CD4-positive, alpha-beta T cell treated with Interleukin-1 beta for 1 hour (primary cell): Measurements from ENCODE around the gene TXNDC5.

Experiments
- DNase-seq, 2 donors: peaks; one replicate each; pipeline ENCODE4 v3.0.0-alpha.2; 2020 to 2022

TXNDC5 gene

DNA sequence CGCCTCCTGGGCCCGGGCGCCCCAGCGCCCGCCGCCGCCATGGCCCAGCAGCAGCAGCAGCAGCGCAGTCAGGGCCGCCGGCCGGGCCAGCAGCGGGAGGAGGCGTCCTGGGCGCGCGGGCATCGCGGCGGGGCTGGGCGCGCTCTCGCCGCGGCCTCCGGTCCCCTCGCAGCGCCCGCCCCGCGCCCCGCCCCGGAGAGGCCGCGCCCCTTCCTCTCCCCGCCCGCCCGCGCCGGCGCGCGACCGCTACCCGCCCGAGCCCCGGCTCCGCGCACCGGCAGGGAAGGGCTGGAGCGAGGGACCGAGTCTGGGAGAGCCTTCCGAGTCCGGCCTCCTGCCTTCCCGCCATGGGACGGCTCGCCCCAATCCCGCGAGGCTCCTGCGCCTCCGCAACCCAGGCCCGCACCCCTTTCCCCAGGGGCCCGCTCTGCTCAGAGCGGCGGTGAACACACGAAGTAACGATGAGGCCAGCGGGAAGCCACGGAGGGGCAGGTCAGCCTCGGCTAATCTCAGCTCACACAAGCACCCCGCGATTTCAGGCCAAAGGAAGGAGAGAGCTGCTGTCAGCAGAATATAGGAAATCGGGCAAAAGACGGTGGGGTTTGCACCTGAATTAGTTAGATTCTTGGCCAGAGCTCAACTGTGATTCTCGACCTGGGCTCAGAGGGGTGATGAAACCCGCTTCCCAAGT is at the start of gene TXNDC5:
Gene TXNDC5 (minus strand): TSS at position 135 of the 691 bp plus-strand sequence. CDS start 12 bp downstream, at position 123.
- peak; percentile 69 to 71 for DNase-seq

DNA sequence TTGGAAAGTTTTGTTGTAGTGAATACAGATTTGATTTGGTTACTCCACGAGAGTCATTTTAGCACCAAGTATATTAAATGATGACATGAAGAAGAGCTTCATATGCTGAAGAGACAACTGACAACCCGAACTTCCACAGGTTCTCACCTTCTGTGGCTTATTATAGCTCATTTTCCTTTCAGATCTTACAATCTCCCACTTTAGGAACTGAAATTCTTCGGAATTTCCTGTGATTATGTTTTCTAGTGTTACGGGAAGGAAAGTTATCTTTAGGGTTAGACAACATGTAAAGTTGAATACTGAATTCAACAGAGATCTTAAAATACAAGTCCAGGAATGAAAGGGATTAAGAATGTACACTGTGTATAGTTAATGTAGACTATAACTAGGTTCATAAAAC is 49.6 kb upstream of the TXNDC5 start:
- no peak for DNase-seq

DNA sequence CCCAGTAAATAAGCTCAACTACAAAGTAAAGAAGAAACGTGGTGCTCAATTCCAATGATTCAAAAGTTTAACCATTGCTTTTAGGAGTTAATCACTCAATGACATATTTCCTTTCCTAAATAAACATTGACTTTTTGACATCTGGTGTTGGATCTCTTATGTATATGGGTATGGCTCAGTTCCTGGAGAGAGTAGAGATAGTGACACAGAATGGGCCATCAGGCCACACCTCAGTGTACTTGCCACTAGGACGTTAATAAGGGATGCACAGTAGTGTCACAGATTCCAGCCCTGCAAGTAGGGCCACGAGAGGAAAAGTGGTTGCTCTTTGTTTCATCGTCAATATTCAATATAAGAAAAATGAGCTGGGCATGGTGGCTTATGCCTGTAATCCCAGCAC is 48.9 kb upstream of the TXNDC5 start:
- no peak for DNase-seq

DNA sequence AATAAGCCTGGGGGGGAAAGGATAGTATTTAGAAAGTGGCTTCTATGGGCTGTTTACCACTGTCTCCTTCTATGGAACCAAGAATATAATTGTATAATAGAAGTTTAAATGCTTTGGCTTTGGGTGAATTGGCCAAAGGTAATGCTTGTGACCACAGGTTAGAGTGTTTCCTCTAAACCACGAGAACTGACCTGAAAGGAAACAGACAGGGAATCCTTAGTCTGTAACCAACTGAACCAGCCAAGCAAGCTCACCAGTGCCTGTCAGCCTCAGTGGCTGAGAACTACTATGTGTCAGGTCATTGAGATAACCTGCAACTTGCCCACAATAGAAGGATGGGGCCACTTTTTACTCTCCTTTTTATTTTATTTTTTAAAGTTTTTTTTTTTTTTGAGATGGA is 47.9 kb upstream of the TXNDC5 start:
- DNase-seq: no peak

DNA sequence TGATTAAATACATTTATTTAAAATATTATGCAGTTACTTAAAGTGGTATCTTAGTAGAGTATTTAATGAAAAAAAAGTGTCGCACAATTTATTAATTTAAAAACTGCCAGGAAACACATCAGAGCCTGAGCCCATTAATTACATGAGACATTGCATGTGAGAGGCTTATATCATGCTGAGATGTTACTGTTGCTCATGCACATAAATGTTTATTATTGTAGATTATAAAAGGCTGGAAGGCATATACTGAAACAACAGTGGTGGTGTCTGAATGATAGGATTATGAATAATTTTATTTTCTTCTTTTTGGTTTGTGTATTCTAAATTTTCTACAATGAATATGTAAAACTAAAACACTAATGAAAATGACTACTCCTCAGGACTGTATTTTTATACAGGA is 45.7 kb upstream of the TXNDC5 start:
- DNase-seq: no peak

DNA sequence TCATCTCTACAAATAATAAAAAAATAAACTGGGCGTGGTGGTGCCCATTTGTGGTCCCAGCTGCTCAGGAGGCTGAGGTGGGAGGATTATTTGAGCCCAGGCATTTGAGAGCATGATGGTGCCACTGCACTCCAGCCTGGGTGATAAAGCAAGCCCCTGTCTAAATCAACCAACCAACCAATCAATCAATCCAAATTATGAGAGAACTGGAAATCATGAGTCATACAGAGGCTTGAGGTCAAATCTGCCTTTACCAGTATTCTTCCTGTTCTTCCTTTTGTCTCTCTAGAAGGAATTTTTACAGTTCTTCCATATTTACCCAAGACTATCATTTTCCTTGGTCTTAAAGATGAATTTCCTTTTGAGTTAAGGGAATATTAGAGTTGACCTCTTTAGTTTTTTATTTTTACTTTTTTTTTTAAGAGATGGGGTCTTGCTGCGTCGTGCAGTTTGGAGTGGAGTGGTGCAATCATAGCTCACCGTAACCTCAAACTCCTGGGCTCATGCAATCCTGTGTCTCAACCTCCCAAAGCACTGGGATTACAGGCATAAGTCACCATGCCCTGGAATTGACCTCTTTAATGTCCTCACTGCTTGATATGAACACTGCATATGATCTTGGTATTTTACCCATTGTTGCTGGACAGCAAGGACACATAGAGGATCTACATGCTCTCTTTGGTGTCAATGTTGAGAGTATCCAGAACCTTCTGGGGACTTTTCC is 44.1 kb upstream of the TXNDC5 start:
- DNase-seq: no peak

DNA sequence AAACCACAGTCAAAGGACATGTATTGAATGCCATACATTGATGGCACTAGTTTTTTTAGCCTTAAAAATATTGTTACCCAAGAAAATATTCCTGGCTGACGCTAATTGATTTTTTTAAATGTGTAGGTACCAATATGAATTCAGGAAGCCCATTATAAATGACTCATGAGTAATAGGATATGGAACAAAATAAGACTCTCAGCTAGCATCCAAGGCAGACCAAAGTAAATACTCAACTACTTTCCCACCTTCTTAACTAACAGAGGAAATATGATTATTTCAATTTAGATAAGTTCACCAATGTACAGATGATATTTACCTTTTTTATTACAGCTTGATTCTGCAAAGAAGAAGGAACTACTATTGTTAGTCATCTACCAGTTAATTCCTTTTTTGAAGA is 43.2 kb upstream of the TXNDC5 start:
- no peak for DNase-seq

DNA sequence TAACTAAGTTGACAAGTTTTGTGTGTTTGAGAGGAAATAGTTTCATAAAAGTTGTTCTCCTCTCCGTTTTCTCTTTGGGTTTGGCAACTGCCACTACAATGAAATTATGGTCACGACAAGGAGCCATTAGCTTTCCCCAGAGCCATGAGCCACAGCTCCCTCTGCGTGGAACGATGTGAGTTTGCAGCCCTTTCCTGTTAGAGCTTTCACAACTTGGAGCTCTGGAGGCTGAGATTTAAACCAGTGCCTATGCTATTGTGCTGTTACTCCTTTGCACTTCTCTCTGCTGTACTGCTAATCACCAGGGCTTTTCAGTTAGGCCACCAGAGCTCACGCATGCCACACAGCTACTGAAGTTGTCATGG is 29.3 kb upstream of the TXNDC5 start:
- DNase-seq: no peak

DNA sequence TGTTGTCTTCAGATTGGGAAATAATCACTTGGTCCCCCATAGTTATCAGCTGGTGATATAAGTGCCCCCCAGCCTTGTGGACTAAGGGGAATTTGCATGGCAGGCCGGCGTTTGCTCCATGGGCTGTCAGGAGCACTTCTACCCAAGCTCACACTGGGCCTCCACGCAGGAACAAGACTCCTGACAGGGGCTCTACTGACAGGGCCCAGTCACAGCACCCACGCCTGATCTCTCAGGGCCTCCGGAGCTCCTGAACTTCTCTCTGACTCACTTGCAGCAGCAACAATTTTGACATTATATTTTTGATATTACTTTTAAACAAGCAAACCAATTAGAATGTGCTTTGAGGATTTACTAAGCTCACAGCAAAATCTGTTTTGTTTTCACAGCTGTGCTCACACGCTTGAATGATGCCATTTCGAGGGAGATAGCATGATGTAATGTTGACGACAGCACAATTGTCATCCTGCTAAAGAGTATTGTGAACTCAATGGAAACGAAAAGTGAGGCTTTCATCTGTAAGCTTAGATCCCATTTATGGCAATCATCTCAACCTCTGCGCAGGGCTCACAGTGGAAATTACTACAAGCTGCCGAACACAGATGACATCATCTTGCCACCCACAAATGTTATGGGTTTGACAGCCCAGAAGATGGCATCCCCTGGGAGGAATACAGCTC is 28.7 kb upstream of the TXNDC5 start:
- DNase-seq: no peak

DNA sequence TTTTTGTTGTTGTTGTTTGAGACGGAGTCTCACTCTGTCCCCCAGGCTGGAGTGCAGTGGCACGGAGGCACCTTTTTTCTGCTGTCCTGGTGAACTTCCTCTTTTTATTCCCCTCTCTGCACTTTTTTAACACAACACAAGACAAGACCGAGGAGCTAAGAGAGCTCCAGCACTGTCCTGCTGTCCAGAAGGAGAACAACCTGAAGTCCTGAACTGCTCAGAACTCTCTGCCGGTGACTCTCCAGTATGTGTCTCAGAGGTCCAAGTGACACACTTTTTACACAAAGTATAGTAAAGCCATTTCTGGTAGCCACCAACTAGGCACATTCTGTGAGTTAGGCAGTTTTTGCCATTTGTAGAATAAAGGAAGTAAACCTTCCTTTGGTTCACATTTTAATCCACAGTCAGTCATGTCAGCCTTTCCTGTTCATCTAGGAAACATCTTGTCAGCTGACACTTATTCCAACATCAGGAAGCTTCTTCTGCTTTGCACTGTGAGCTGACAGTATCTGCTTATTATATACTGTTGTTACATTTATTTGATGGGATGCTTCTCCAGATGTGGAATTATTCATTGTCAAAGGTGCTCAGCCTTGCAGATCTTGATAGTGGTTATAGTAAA is 28.1 kb upstream of the TXNDC5 start:
- DNase-seq: no peak

DNA sequence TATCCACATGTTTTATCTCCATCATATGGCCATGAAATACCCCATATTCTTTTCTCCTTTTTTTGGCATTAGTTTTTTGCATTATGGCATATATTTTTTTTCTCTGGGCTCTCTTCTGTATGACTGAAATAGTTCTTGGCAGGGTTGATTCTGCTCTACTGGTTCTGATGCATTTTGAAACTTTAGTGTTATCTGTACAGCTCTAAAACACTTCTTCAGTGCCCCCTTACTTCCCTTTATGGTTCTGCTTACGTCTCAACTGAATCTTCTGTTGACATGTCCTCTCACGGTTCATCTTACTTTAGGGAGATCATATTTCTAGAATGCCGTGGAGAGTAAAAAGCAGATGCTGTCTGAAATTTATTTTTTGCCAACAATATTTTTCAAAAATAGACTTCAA is 23.2 kb upstream of the TXNDC5 start:
- no peak for DNase-seq

DNA sequence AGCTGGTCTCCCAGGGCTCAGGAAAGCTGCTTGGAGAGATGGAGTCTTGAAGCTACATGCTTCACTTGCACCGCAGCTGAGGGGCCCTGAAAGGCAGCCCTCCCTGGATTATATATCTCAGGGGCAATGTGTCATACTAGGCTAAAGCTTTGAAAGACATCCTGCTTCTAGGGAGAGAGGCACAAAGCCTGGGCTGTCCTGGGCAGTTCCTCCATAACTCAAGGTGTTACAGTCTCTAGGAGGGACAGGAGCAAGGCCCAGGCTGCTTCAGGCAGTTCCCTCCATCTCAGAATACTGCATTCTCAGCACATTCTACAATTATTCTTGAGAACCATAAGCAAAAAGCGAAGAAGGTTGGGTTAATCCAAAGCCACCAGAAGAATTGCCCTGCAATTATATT is 22.0 kb upstream of the TXNDC5 start:
- no peak for DNase-seq

DNA sequence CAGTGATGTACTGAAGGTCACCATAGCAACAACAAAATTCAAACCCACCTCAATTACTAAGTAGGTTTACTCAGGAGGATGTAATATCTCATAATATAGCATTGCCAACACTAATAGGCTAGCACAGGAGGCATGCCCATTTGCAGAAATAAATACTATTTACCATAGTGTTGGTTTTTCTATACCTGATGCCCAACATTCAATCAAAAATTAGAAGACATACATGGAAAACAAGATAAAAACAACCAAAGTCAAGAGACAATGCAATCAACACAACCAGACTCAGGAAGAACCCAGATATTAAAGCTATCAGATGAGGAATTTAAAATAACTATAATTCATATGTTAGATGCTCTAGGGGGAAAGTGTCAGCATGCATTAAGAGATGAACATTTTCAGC is 14.3 kb upstream of the TXNDC5 start:
- DNase-seq: no peak

DNA sequence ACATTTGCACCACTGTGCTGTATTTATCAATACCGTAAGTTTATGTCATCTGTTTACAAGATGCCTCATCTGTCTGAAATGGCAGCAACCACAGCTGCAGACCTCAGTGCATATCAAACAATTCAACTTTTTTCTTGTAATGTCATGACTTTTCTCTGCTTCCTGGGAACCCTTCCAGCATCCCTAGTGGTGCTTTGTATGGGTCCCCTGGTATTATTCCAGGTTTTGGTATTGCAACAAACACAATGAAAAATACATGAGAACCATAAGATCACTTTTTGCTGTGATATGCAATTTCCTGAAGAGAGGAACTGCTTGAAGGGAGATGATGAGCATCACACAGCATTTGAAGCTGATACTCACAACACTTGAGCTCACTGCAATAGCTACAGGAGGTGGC is 12.0 kb upstream of the TXNDC5 start:
- no peak for DNase-seq

DNA sequence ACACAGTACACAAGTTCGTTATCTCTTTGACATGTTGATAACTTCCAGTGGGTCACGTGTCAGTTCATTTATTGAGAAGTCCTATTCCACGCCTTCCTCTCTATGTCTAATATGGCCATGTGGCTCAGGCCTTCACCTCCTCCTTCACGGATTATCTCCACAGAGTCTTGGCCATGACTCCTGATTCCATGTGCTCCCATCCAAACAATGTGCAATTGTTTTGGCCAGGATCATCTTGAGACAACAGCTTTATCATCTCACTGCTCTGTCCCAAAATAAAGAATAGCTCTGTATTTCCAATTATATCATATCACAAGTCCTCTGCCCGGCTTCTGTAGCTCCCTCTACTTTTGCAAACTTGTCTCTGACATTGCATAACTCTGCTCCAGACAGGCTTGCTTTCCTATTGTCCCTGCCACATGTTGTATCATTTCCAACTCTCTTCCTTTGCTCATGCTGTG is 11.1 kb upstream of the TXNDC5 start:
- no peak for DNase-seq

DNA sequence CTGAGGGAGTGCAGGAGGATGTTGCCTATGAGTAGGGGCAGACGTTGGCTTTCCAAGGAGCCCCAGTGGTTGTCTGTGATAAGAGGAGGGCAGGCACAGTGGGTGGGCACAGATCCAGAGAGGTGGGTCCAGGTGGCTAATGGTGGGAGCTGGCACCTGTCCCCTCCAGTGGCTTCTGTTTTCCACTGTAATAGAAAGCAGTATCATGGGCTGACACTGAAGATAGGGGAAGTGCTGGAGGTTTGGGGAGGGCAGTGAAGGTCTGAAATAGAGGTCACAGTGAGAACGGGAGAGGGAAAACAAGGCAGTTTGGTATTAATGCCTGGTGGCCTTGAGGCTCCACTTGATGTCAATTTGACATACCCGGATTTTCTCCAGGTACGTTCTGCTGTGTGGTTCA is 10.5 kb upstream of the TXNDC5 start:
- DNase-seq: no peak

DNA sequence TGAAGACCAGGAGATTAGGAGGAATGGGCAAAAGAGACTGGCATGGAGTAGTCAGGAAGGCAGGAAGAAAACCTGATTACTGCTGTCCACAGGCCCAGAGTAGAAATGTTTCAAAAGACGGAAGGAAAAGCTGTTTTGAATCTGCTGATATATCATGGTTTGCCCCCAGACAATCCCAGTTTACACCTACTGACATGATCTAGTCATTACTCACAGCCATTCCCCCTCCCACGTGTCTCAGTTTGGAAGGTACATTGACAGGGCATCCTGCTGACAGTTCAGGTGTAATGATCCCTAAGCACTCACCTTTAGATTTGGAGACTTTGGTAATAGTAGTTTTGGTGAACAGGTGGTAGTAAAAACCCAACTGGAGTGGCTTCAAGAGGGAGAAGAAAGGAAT is 9.8 kb upstream of the TXNDC5 start:
- DNase-seq: no peak

DNA sequence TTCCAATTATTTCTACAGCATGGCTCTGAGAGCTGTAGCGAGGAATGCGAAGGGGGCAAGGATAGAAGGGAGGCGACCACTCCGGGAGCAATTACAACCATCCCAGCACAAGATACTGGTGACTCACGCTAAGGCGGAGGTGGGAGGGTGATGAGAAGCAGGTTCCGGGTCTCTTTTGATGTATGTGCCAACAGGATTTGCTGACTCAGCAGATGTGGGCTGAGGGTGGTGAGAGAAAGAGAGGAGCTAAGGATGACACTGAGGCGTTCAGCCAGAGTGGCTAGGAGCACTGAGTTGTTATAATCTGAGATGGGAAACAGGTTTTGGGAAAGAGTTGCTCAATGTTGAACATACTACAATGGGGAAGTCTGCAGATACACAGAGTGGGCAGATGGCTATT is 9.3 kb upstream of the TXNDC5 start:
- DNase-seq: no peak

DNA sequence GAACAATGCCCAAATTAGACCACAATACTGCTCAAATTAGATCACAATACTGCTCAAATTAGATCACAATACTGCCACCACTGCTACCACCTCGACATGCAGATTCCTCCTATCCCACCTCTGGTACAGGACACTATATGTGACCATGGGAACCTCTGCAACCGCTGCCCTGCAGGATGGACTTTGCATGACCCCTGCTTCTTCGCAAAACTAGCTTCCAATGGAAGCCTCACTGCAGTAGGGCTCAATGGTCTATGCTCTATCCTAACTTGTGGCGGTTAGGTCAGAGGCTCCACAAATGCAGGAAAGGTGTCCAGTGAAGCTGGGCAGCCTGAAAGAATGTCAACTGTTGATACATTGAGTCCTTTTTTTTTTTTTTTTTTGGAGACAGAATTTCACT is 7.8 kb upstream of the TXNDC5 start:
- no peak for DNase-seq

DNA sequence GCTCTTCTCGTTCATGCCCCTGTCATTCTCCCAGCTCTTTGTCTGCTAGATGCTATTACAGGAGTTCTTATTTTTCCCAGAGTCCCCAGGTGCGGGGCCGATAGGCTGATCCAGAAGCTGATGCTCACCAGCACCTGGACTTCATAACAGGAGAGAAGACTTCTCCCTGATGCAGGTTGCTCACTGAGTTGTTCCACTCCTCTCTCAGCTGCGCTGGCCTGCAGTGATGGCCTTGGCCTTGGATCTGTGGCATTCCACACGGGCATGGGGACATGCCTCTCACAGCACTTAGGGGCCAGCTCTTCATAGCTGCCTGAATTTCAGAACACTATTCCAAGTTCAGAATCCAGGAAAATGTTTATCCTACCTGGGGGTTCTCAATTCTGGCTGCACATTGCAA is 7.1 kb upstream of the TXNDC5 start:
- DNase-seq: no peak

DNA sequence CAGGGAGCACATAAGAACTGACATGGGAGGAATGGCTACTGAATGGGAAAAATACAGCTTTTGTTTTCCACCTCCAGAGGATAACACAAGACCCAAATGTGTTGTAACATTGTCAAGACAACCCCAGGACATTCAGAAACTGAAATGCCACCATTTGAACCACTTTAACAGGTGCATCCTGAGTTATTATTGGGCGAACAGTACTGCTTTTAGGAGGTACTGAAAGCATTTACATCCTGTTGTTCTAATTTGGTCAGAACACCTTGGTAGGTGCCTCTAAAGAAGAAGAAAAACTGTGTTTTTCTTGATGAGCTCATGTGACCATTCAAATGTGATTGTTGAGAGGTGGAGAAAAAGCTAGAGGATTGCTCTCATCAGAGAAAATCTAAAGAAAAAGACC is 6.4 kb upstream of the TXNDC5 start:
- no peak for DNase-seq

DNA sequence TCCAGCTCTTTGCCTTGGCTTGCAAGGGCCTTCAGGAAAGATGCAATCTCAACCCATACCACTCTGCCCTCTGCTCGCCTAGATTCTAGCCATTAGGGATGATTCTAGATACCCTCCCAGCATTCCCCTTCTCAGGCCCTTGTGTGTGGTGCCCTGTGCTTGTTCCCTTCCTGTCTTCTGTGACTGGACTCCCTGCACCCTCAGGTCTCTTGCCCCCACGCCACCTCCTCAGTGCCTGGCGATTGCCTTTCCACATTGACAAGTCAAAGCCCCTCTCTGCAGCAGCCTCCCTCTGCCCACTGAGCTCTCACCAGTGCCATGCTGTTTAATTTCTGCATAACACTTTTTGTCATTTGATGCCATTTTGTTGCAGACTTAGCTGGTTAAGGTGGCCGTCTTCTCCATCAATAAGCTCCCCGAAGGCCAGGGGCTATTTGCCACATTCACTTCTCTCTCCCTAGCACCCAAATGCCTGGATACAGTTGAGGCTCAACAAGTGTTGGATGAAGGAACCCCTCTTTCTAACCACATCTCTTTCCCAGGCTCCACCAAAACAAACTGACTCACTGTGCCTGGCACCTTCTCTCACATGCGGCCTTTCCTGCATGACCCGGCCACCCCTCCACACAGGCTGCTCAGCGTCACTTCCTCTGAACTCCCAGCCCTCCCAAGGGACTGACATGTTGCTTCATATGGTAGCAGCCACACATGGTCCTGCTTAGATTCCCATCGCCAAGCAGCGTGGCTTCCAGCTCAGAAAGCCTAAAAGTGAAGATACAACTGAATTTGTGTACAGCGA is 4.6 kb upstream of the TXNDC5 start:
- peak in 1 of 2 donors; percentile 47 for DNase-seq

DNA sequence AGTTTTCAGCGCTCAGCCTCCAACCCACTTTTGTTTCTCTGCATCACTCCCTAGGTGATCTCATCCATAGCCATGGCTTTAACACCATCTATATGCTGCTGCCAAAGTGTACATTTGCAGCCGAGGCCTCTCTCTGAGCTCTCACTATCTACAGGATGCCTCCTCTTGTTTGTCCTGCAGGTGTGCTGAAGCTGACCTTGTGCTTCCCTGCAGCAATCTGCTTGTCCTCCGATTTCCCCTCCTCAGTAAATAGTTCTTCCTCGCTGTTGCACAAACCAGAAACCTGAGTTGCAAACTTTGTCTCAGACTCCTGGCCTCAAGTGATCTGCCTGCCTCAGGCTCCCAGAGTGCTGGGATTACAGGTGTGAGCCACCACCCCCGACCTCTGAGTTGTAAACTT is 3.7 kb upstream of the TXNDC5 start:
- no peak for DNase-seq
